ENCODE data around the gene ANKS1B.

GRCh38 chr12:99431203-99431602 is 553.5 kb downstream of the ANKS1B start:
- TF ChIP-seq POLR2A (IDR thresholded peaks at IDR 0.05), result no peak
- TF ChIP-seq, protein P1, sequence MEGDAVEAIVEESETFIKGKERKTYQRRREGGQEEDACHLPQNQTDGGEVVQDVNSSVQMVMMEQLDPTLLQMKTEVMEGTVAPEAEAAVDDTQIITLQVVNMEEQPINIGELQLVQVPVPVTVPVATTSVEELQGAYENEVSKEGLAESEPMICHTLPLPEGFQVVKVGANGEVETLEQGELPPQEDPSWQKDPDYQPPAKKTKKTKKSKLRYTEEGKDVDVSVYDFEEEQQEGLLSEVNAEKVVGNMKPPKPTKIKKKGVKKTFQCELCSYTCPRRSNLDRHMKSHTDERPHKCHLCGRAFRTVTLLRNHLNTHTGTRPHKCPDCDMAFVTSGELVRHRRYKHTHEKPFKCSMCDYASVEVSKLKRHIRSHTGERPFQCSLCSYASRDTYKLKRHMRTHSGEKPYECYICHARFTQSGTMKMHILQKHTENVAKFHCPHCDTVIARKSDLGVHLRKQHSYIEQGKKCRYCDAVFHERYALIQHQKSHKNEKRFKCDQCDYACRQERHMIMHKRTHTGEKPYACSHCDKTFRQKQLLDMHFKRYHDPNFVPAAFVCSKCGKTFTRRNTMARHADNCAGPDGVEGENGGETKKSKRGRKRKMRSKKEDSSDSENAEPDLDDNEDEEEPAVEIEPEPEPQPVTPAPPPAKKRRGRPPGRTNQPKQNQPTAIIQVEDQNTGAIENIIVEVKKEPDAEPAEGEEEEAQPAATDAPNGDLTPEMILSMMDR (IDR thresholded peaks at IDR 0.05), result no peak
